Muscle of back (tissue), 11 donors: ENCODE results near the gene RTP2. TPM values are rescaled to one million over a fixed set of nuclear protein-coding genes. Genes with fewer than 3 reads are reported as not detected.

Experiments used
- DNase-seq, 3 donors: peaks; one replicate each; pipeline versions ENCODE4 v3.0.0 to v3.0.0-alpha.2; 2013
- polyA plus RNA-seq, 10 donors: library from polyadenylated mRNA; unstranded; fragments of 120-200 nt; gene quantifications; one replicate each; pipeline ENCODE4 v1.2.1, GENCODE V29; 2013; ENCODE audit not compliant: insufficient read length in 10 of 10

The RTP2 gene
- polyA plus RNA-seq, 10 donors = not detected

GRCh38 chr3:187739094-187739560 is 36.8 kb upstream of the RTP2 start:
- DNase-seq = no peak

- peak; percentile 96 to 98 (median 96) for DNase-seq
These were observed 36.2 kb upstream of the RTP2 start for GRCh38 chr3:187738331-187739093.

DNA sequence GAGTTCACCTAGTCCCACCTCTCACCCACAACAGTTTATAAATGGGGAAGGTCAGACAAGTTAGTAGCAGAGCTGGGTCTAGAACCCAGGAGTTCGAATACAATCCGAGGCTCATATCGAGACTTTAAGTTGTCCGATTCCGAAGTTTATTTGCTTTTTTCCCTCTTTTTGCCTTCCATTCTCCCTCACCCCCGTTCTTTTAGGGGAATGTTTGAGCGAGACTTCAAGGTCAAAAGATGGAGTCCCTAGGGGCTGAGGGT is 35.6 kb upstream of the RTP2 start:
- DNase-seq = no peak

DNA sequence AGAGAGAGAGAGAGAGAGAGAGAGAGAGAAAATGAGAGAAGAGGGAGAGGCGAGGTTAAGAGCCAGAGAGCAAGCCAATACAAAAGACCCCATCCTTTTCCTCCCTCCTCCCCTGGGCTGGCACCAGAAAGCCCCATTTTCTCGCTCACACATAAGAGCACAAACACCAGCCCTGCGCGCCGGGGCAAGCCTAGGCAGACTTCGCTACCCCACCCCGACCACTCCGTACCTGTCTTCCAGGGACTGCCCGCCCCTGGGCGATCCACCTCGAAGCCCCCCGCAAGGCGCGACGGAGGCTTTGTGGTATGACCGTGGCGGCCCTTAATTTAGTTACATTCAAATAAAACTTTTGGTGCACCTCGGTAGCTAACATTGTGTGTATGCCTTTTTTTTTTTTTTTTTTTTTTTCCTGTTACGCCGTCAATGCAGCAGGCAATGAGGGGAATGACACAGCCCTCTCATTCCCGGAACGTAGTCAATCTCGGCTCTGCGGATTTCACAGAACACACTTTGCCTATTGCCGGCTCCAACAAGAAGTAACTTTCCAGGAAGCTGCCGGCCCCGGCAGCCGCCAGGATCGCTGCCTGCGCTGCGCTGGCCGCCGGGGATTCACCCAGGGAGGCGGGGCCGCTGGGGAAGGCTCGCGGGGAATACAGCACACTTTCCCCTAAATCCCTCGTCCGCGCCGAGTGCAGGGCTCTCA is 35.2 kb upstream of the RTP2 start:
- peak; percentile 61 to 87 (median 79) for DNase-seq

DNA sequence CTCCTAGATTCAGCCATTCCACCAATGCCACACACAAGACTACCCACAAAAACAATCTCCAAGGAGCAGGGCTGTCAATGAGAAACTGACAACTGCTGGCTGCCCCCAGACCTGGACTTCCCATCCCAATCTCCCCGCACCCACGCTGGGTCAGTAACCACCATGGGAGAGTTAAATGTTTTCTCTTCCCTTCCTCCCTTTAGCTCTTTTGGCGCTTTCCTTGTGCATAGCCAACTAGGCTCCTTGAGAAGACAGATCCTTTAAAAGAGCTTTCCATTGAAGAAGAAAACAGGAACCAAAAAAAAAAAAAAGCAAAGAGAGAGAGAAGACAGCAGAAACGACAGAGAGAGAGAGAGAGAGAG is 34.6 kb upstream of the RTP2 start:
- DNase-seq = no peak

DNA sequence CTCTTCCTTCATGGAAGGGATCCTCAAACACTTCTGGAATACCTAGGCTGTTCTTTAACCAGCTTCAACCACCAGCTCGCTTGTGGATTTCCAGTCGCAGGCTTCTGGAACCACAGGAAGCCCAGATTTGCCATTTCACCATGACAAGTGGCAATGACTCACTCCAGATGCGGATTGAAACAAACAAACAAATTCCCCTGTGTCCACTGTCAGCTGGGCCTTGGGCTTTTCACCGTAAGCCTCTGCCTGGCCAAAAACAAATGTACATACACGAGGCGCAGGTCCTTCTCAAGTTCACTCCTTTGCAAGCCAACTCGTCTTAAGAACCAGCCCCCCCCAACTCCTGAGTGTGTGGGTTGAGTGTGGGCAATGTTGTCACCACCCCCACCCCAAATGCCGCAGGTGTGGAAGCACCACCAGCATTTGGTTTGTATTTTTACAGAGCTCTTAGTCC is 34.1 kb upstream of the RTP2 start:
- DNase-seq = no peak

- peak in 1 of 3 donors; percentile 16 for DNase-seq
These were observed 33.5 kb upstream of the RTP2 start for GRCh38 chr3:187735837-187736236.

GRCh38 chr3:187735383-187735782 is 33.0 kb upstream of the RTP2 start:
- DNase-seq = no peak

DNA sequence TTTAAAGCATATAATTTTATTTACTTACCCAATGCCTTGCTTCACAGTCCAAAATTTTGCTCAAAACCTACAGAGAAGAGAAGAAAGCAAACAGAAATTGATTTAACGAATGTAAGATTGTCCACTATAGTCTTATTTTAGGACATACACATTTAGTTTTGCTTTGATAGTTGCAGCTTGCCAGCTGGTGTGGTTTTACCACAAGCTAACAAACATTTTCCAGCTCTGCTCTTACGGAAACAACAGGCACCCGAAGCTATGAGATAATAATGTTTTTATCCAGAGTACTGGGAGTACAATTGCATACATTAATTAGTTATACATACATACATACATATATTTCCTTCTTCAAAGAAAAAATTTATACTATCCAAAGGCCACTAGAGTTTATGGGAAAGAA is 32.5 kb upstream of the RTP2 start:
- DNase-seq = no peak

- DNase-seq = no peak
These were observed 31.0 kb upstream of the RTP2 start for GRCh38 chr3:187733371-187733770.

DNA sequence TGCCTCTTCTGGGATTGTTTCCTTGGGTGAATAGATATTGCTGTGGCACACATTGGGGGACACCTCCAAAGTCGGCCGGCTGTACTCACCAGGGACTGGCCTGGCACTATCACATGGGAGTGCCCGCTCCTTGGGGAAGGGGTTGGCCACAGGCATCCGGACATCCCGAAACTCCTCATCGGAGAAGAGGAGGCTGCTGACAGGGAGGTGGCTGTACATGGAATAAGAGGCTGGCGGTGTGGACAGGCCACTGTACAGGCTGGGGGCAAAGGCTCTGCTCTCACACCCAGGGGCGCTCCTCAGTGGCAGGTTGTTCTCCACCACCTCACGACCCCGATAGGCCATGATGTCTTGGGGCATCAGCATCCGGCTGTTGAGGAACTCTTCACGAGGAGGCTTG is 27.2 kb upstream of the RTP2 start:
- DNase-seq = no peak

- DNase-seq = no peak
These were observed 26.7 kb upstream of the RTP2 start for GRCh38 chr3:187728940-187729583.

- DNase-seq = no peak
These were observed 25.9 kb upstream of the RTP2 start for GRCh38 chr3:187728248-187728647.

- no peak for DNase-seq
These were observed 24.2 kb upstream of the RTP2 start for GRCh38 chr3:187726564-187726963.

DNA sequence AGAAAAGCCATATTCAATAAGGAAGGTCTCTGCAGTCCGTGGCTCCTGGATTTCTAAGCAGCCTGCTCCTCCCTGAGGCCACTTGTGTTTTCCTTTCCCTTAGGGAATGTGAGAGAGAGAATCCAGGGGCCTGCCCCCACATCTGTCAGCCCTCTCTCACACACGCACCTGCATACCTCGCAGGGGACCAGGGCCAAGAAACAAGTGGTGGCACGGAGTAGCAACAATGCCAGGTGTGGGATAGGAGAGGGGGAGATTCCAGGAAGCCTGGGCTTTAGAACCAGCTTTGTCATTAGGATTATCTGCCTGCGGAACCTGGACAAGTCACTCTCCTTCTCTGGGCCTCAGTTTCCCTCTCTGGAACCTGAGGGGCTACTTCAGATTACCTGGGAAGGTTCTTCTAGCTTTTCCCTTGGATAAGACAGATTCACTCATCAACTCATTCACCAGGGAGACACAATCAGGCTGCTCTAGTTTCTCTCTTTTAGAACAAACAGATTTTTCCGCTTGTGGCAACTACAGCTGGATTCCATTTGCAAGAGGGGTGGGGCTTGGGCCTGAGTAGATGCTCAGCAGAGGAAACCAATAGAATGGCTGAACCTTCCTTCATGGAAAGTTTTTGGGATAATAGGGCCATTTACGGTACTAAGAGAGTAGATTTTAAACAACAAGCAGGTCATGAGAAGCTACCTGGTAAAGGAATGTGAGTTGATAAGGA is 23.5 kb upstream of the RTP2 start:
- DNase-seq = no peak

DNA sequence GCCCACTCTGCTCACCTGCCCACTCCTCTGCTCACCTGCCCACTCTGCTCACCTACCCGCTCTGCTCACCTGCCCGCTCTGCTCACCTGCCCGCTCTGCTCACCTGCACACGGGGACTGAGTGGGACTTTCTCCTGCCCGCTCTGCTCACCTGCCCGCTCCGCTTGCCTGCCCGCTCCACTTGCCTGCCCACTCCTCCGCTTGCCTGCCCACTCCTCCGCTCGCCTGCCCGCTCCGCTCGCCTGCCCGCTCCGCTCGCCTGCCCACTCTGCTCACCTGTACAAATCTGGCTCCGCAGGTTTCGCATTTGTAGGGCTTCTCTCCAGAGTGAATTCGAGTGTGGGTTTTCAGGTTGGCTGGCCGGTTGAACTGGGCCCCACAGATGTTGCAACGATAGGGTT is 22.9 kb upstream of the RTP2 start:
- no peak for DNase-seq

DNA sequence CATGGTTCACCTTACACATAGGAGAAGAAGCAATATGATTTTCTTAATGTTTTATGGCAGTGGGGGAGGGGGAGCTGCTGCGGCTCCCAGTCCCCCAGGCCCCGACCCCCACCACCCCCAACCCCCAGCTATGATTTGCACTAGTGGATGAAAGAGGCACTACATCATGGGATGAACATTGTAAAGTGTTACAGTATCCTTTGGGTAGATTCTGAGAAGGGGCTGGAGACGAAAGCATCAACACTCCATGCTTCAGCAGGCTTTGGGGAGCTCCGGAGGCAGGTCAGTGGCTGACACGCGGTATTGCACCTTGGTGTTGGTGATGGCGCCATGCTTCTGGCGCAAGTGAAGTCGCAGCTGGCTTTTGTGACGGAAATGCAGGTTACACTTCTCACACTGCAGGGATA is 19.9 kb upstream of the RTP2 start:
- no peak for DNase-seq

GRCh38 chr3:187721055-187721454 is 18.7 kb upstream of the RTP2 start:
- DNase-seq = no peak

GRCh38 chr3:187720337-187720670 is 17.9 kb upstream of the RTP2 start:
- no peak for DNase-seq

- no peak for DNase-seq
These were observed 17.4 kb upstream of the RTP2 start for GRCh38 chr3:187719628-187720336.

GRCh38 chr3:187718802-187719201 is 16.4 kb upstream of the RTP2 start:
- DNase-seq = no peak

DNA sequence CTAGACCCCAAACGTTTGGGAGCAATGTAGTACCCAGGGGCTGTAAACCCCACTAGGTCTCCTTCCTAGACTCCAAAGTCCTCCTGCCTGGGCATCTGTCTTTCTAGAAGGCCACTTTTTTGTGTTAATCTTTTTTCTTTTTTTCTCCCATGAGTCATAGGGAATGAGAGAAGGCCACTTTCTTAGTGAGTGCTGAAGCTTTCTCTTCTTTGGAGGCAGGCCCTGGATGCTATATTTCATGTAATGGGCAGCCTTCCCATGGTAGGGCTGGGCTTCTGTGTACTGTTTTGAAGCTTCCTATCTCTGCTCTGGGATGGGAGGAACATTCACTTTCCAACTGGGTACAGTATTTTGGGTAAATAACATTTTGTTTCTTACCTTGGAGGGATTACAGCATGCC is 15.2 kb upstream of the RTP2 start:
- DNase-seq = no peak
